Osteocyte (in vitro differentiated cells): ENCODE measurements around the gene FER1L5. TPM values are rescaled to one million over a fixed set of nuclear protein-coding genes. Genes with fewer than 3 reads are reported as not detected.

Experiments
- DNase-seq: peaks from one replicate; pipeline ENCODE4 v3.0.0; 2021; ENCODE audit warnings: mixed read lengths; ENCODE audit not compliant: unreplicated experiment; ENCODE audit errors: extremely low spot score
- H3K27ac Mint-ChIP-seq: one replicate; pipeline ENCODE4 v1.8.0; 2021; ENCODE audit warnings: mild to moderate bottlenecking, mixed read lengths; ENCODE audit not compliant: unreplicated experiment
- H3K27me3 Mint-ChIP-seq: one replicate; pipeline ENCODE4 v1.8.0; 2021; ENCODE audit warnings: mixed read lengths; ENCODE audit not compliant: unreplicated experiment
- H3K36me3 Mint-ChIP-seq: one replicate; pipeline ENCODE4 v1.8.0; 2021; ENCODE audit warnings: mixed read lengths; ENCODE audit not compliant: unreplicated experiment
- H3K4me1 Mint-ChIP-seq: one replicate; pipeline ENCODE4 v1.8.0; 2021; ENCODE audit warnings: mixed read lengths; ENCODE audit not compliant: unreplicated experiment
- H3K4me3 Mint-ChIP-seq: one replicate; pipeline ENCODE4 v1.8.0; 2021; ENCODE audit warnings: mild to moderate bottlenecking, moderate library complexity, mixed read lengths; ENCODE audit not compliant: unreplicated experiment
- H3K9me3 Mint-ChIP-seq: one replicate; pipeline ENCODE4 v1.8.0; 2021; ENCODE audit warnings: mixed read lengths; ENCODE audit not compliant: unreplicated experiment
- CTCF ChIP-seq: fragments of 200-600 bp; sonication (generic); IDR thresholded peaks from 2 replicates; pipeline ENCODE4 v1.5.0; 2021; ENCODE audit warnings: antibody characterized with exemption, mild to moderate bottlenecking, moderate library complexity
- total RNA-seq: library from RNA; stranded (reverse); gene quantifications from 2 replicates; pipeline ENCODE4 v1.2.1, GENCODE V29; 2021

Gene FER1L5
- total RNA-seq, 1 donor from 2014 or later: 0.13 TPM

DNA sequence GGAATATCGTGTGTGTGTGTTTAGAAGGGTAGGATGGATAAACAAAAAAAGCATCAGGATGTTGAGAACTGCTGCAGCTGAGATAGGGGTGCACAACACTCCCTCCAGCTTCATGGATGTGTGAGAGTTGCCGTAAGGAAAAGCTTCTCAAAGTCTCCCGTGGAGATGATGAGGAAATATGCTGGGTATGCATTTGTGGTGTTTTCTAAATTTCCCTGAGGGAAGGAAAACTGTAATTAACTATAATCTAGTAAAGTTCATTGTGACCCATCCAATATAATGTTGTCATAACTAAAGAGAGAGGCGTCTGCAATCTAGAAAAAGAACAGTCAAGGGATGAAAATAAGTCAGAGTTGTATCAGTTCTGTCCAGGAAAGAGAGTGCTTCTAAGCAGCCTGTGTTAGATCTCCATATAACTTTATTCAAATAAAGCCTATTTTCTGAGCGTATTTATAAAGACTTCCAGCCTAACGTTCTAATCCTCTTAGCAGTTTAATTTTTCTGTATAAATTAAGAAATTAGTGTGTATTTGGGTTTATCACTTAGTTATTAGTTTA, 104.6 kb downstream of the FER1L5 start:
- Mint-ChIP-seq H3K27ac (no peak overlapping the region), H3K36me3 (no peaks in the 10 kb centered on the region), H3K27me3 (peaks cover 4% of the 10 kb centered on the region), H3K4me3 (no peak overlapping the region), H3K4me1 (peaks cover 16% of the 10 kb centered on the region), H3K9me3 (no peaks in the 10 kb centered on the region)
- DNase-seq: no peak
- TF ChIP-seq CTCF: no peak

DNA sequence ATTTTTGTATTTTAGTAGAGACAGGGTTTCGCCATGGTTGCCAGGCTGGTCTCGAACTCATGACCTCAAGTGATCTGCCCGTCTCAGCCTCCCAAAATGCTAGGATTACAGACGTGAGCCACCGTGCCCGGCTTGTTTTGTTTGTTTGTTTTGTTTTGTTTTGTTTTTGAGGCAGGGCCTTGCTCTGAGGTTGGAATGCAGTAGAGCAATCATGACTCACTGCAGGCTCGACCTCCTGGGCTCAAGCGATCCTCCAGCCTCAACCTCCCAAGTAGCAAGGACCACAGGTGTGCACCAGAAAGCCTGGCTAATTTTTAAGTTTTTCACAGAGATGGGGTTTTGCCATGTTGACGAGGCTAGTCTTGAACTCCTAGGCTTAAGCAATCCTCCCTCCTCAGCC, 109.2 kb downstream of the FER1L5 start:
- Mint-ChIP-seq H3K27me3 (peaks cover 2% of the 10 kb centered on the region), H3K4me3 (no peak overlapping the region), H3K9me3 (no peaks in the 10 kb centered on the region), H3K36me3 (no peaks in the 10 kb centered on the region), H3K27ac (no peak overlapping the region), H3K4me1 (peaks cover 14% of the 10 kb centered on the region)
- TF ChIP-seq CTCF: no peak
- DNase-seq: no peak

- no peak for DNase-seq
- Mint-ChIP-seq H3K27ac (no peak overlapping the region), H3K9me3 (no peaks in the 10 kb centered on the region), H3K27me3 (peaks cover 2% of the 10 kb centered on the region), H3K36me3 (no peaks in the 10 kb centered on the region), H3K4me3 (no peak overlapping the region), H3K4me1 (no peaks in the 10 kb centered on the region)
- TF ChIP-seq CTCF: no peak
Measured at GRCh38 chr2:96753661-96754282, 111.2 kb downstream of the FER1L5 start.

- H3K4me3 Mint-ChIP-seq: no peak overlapping the region
- DNase-seq: no peak
- no peak for TF ChIP-seq CTCF
Measured at GRCh38 chr2:96754317-96754716, 111.8 kb downstream of the FER1L5 start.

More at GRCh38 chr2:96754317-96754716, 111.8 kb downstream of the FER1L5 start:
- no peak overlapping the region for H3K27ac Mint-ChIP-seq
- H3K27me3 Mint-ChIP-seq: peaks cover 2% of the 10 kb centered on the region
- no peaks in the 10 kb centered on the region for H3K9me3 Mint-ChIP-seq
- no peaks in the 10 kb centered on the region for H3K36me3 Mint-ChIP-seq
- no peaks in the 10 kb centered on the region for H3K4me1 Mint-ChIP-seq

Other genes with a start within 250 kb of the FER1L5 start
- gene NEURL3, start 137.4 kb upstream of the FER1L5 start, total RNA-seq: not detected in 2 replicates
- gene ARID5A, start 106.0 kb upstream of the FER1L5 start, total RNA-seq: 25.9 and 26.3 TPM in 2 replicates
- gene KANSL3, start 4.5 kb upstream of the FER1L5 start, total RNA-seq: 44.2 and 45.8 TPM in 2 replicates
- 19.2 and 21.2 TPM in 2 replicates for gene LMAN2L, start 97.3 kb downstream of the FER1L5 start, total RNA-seq
- 7.6 and 8.0 TPM in 2 replicates for gene CNNM4, start 118.1 kb downstream of the FER1L5 start, total RNA-seq
- gene CNNM3, start 173.5 kb downstream of the FER1L5 start, total RNA-seq: 20.9 and 22.4 TPM in 2 replicates
- 4.4 and 5.7 TPM in 2 replicates for gene ANKRD23, start 201.3 kb downstream of the FER1L5 start, total RNA-seq
- gene ANKRD39, start 215.3 kb downstream of the FER1L5 start, total RNA-seq: 10.5 and 12.4 TPM in 2 replicates
- gene SEMA4C, start 227.3 kb downstream of the FER1L5 start, total RNA-seq: 33.8 and 39.1 TPM in 2 replicates